ENCODE measurements around the gene LRRC4. TPM values are rescaled to one million over a fixed set of nuclear protein-coding genes. Genes with fewer than 3 reads are reported as not detected.

The LRRC4 gene
- total RNA-seq, 2 experiments from 2014 or later: not detected

DNA sequence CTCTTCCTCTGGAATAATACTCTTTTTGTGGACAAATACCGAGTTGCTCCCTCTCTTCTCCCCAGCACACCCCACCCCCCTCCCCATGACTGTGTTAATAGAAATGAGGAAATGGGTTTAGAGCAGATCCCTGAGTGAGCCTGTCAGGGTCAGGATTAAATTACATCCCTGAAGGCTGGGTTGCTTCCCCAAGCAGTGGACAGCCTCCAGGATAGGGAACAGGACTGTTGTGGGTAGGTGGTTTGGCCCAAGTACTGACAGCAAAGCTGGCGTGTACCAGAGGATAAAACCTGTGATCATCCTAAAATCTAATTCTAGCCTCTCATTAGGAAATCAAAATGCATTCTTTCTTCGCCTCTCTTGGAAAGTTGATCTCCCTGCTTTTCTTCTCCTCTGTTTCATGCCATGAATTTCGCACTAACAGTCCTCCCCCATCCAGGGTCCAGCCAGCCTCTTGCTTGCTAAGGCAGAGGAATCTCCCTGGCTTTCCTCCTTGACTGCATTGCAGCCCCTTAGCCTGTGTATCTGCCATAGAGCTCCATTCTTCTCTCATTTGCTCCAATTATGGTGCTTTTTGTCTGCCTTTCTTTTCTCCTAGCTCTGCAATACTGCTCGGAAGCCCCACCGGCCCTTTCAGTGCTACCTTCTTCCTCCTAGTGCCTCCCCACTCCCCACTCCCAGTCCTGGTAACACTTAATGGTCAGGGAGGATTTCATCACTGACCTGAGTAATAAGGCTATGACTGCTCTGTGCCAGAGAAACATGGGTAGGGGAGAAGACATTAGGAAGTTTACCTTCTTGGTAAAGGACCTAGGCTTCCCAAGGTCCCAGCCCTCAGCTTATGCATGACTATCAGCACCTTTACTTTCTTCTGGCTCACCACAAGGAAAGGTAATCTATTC lies 8.4 kb downstream of the LRRC4 start:
- no peaks in the 10 kb centered on the region for H3K9me3 Mint-ChIP-seq

DNA sequence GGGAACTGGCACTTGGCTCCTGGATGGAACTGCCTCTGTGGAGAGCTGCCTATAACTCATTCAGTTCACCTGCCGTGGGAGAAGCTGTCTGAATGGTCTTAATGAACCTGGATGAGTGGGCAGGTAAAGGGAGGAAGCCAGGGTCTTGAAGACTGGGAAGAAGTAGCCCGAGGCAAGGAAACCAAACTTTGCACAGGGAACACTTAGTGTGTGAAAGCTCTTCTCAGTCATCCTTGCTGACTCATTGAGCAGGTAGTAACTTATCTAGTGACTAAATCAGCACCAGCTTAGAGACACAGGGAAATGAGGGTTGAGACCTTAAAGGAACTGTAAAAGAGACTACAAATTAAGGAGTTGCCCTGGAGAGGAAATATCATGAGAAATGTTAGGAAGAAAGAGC lies 9.9 kb downstream of the LRRC4 start:
- DNase-seq: no peak
- TF ChIP-seq, protein P1, sequence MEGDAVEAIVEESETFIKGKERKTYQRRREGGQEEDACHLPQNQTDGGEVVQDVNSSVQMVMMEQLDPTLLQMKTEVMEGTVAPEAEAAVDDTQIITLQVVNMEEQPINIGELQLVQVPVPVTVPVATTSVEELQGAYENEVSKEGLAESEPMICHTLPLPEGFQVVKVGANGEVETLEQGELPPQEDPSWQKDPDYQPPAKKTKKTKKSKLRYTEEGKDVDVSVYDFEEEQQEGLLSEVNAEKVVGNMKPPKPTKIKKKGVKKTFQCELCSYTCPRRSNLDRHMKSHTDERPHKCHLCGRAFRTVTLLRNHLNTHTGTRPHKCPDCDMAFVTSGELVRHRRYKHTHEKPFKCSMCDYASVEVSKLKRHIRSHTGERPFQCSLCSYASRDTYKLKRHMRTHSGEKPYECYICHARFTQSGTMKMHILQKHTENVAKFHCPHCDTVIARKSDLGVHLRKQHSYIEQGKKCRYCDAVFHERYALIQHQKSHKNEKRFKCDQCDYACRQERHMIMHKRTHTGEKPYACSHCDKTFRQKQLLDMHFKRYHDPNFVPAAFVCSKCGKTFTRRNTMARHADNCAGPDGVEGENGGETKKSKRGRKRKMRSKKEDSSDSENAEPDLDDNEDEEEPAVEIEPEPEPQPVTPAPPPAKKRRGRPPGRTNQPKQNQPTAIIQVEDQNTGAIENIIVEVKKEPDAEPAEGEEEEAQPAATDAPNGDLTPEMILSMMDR (IDR thresholded peaks at IDR 0.05): no peak
- H3K27me3 Mint-ChIP-seq: no peaks in the 10 kb centered on the region
- POLR2A ChIA-PET: interaction anchor here (0.6 kb wide), 1 partner anchor 40 kb away, joined by 3 read pairs; no protein-coding TSS in a partner anchor
- H3K36me3 Mint-ChIP-seq (ENCODE audit: low read depth): peaks cover 25% of the 10 kb centered on the region
- H3K27ac Mint-ChIP-seq: no peak overlapping the region
- H3K4me1 Mint-ChIP-seq (ENCODE audit: low read depth): no peaks in the 10 kb centered on the region
- H3K9me3 Mint-ChIP-seq: no peaks in the 10 kb centered on the region
- H3K4me3 Mint-ChIP-seq: no peak overlapping the region
- intact Hi-C loops (cut with micrococcal nuclease): loop anchor here (10.0 kb wide), 1 partner anchor 307 kb away; no protein-coding TSS in a partner anchor
- CTCF ChIA-PET: interaction anchor here (1.4 to 1.8 kb wide), 2 partner anchors 19 to 188 kb away, joined by 5 to 6 read pairs; no protein-coding TSS in a partner anchor
- no peak for ATAC-seq

More for the DNA sequence above, 8.4 kb downstream of the LRRC4 start:
- no peak for ATAC-seq
- no peak overlapping the region for H3K27ac Mint-ChIP-seq
- H3K27me3 Mint-ChIP-seq: no peaks in the 10 kb centered on the region
- H3K4me1 Mint-ChIP-seq (ENCODE audit: low read depth): no peaks in the 10 kb centered on the region
- peaks cover 19% of the 10 kb centered on the region for H3K36me3 Mint-ChIP-seq (ENCODE audit: low read depth)
- DNase-seq: no peak
- CTCF ChIA-PET: interaction anchor here (0.9 kb wide), 1 partner anchor 41 kb away, joined by 3 read pairs; no protein-coding TSS in a partner anchor
- intact Hi-C loops (cut with micrococcal nuclease): loop anchor here (10.0 kb wide), 1 partner anchor 308 kb away; no protein-coding TSS in a partner anchor
- POLR2A ChIA-PET: interaction anchor here (0.8 kb wide), 1 partner anchor 44 kb away, joined by 3 read pairs; no protein-coding TSS in a partner anchor
- TF ChIP-seq, protein P1 (IDR thresholded peaks at IDR 0.05): no peak
- no peak overlapping the region for H3K4me3 Mint-ChIP-seq

DNA sequence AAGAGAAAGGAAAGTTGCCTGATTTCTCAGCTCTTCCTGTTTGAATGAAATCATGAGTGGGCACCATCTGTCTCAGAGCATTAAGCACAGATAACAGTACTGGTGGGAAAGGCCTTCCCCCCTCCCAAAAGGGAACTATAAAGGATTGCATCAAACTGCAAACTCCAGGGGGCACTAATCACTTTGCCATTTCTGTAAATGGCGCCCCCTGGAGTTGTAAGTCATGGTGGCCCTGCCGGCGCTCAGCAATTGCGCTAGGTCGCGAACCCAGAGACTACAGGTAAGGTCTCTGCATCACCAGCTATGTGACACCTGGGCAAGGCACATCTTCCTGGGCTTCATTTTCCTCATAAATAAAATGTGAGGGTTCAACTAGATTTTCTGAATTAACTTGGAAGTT lies 11.1 kb downstream of the LRRC4 start:
- Mint-ChIP-seq H3K36me3 (ENCODE audit: low read depth) (peaks cover 25% of the 10 kb centered on the region), H3K4me3 (no peak overlapping the region), H3K9me3 (no peaks in the 10 kb centered on the region), H3K4me1 (ENCODE audit: low read depth) (no peaks in the 10 kb centered on the region), H3K27ac (no peak overlapping the region), H3K27me3 (no peaks in the 10 kb centered on the region)
- POLR2A ChIA-PET: no interaction called here
- CTCF ChIA-PET: interaction anchor here (0.8 to 2.6 kb wide), 6 partner anchors 10 to 354 kb away, joined by 3 to 6 read pairs (median 4); no protein-coding TSS in a partner anchor
- intact Hi-C loops (cut with micrococcal nuclease): loop anchor here (10.0 kb wide), 1 partner anchor 305 kb away; no protein-coding TSS in a partner anchor
- peak; percentile 39 for ATAC-seq
- peak; percentile 53 for DNase-seq
- TF ChIP-seq, protein P1 (IDR thresholded peaks at IDR 0.05): peak; percentile 55

DNA sequence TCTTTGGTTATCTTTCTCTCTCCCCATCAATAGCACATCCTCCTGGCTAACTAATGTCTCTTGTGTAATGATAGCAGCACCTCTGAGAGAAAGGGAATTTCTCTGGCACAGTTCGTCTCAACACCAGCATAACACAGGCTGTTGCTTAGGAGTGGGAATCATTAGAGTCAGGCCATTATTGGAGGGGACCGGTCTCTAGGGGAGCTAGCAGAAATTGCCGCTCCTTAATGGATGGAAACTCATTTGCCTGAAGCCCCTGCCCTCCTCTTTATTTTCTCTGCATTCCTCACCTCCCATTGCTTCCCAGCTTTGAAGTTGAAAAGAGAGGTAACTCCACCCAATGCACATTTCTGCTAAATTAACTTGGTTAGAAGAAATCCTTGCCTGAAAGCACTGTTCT lies 11.9 kb downstream of the LRRC4 start:
- H3K27me3 Mint-ChIP-seq: no peaks in the 10 kb centered on the region
- peaks cover 25% of the 10 kb centered on the region for H3K36me3 Mint-ChIP-seq (ENCODE audit: low read depth)
- intact Hi-C loops (cut with micrococcal nuclease): no loop called here
- ChIA-PET CTCF (interaction anchor here (0.8 to 2.6 kb wide), 6 partner anchors 9 to 353 kb away, joined by 3 to 8 read pairs (median 3); no protein-coding TSS in a partner anchor), POLR2A (interaction anchor here (0.9 kb wide), 1 partner anchor 44 kb away, joined by 3 read pairs; no protein-coding TSS in a partner anchor)
- H3K9me3 Mint-ChIP-seq: no peaks in the 10 kb centered on the region
- TF ChIP-seq, protein P1 (IDR thresholded peaks at IDR 0.05): no peak
- ATAC-seq: no peak
- H3K27ac Mint-ChIP-seq: no peak overlapping the region
- DNase-seq: no peak
- H3K4me3 Mint-ChIP-seq: no peak overlapping the region
- no peaks in the 10 kb centered on the region for H3K4me1 Mint-ChIP-seq (ENCODE audit: low read depth)
